GM19035 (cell line): ENCODE results near the gene LEFTY1.
"Not testable (repeated sequence)": the region's sequence is repeated elsewhere in the genome, so short reads cannot be mapped to it uniquely, and the experiment has no call there.

Source experiments
- ATAC-seq: cut with Tn5 transposase; IDR thresholded peaks from one replicate; pipeline ENCODE4 v1.9.1; 2021; ENCODE audit not compliant: unreplicated experiment

The LEFTY1 gene

GRCh38 chr1:225851805-225852204 lies 37.1 kb downstream of the LEFTY1 start:
- no peak for ATAC-seq

- no peak for ATAC-seq
Observed at GRCh38 chr1:225850370-225850769, 38.6 kb downstream of the LEFTY1 start.

- ATAC-seq, result no peak
Observed at GRCh38 chr1:225849925-225850324, 39.0 kb downstream of the LEFTY1 start.

GRCh38 chr1:225848030-225848955 lies 40.7 kb downstream of the LEFTY1 start:
- peak; percentile 68 for ATAC-seq

- ATAC-seq, result no peak
Observed at GRCh38 chr1:225847610-225848009, 41.3 kb downstream of the LEFTY1 start.

- no peak for ATAC-seq
Observed at GRCh38 chr1:225846331-225847310, 42.3 kb downstream of the LEFTY1 start.

- ATAC-seq, result no peak
Observed at GRCh38 chr1:225845571-225846259, 43.2 kb downstream of the LEFTY1 start.

- ATAC-seq, result no peak
Observed at GRCh38 chr1:225845097-225845496, 43.8 kb downstream of the LEFTY1 start.

- no peak for ATAC-seq
Observed at GRCh38 chr1:225844236-225845061, 44.5 kb downstream of the LEFTY1 start.

- ATAC-seq, result no peak
Observed at GRCh38 chr1:225843426-225843795, 45.5 kb downstream of the LEFTY1 start.

GRCh38 chr1:225842788-225843425 lies 46.0 kb downstream of the LEFTY1 start:
- no peak for ATAC-seq

GRCh38 chr1:225842074-225842473 lies 46.9 kb downstream of the LEFTY1 start:
- no peak for ATAC-seq

GRCh38 chr1:225840713-225841112 lies 48.2 kb downstream of the LEFTY1 start:
- ATAC-seq, result no peak

- no peak for ATAC-seq
Observed at GRCh38 chr1:225840223-225840610, 48.7 kb downstream of the LEFTY1 start.

- ATAC-seq, result no peak
Observed at GRCh38 chr1:225838793-225839192, 50.2 kb downstream of the LEFTY1 start.

GRCh38 chr1:225836296-225836695 lies 52.6 kb downstream of the LEFTY1 start:
- ATAC-seq, result not testable (repeated sequence)
